VCaP (cell line): Measurements from ENCODE around the gene KLRF1.

Source experiments
- H3K27ac ChIP-seq: fragments of 450-650 bp; 2 replicates; pipeline ENCODE4 v1.5.1; 2017
- TF ChIP-seq, protein P1 (sequence below): fragments of 450-650 bp; conservative IDR thresholded peaks from 2 replicates; pipeline ENCODE4 v1.5.1; 2017; ENCODE audit warnings: mild to moderate bottlenecking, moderate library complexity

KLRF1 gene

DNA sequence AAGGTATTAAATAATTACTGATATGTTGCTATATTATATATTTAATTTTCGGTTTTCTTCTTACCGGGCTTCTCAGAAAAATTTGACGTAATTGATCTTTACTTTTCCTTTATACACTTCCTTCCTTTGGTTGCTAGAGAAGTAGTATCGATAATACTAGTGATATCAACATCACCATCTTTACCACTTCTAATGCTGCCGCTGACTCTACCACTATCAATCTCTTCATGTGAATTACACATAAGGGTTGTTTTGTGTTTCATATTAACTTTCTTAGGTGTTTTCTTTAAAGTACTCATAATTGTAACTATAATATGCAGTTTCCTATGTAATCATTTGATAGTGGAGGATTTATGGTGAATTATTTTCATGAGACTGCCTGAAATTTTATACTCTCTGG is 30.9 kb upstream of the KLRF1 start:
- TF ChIP-seq, protein P1, sequence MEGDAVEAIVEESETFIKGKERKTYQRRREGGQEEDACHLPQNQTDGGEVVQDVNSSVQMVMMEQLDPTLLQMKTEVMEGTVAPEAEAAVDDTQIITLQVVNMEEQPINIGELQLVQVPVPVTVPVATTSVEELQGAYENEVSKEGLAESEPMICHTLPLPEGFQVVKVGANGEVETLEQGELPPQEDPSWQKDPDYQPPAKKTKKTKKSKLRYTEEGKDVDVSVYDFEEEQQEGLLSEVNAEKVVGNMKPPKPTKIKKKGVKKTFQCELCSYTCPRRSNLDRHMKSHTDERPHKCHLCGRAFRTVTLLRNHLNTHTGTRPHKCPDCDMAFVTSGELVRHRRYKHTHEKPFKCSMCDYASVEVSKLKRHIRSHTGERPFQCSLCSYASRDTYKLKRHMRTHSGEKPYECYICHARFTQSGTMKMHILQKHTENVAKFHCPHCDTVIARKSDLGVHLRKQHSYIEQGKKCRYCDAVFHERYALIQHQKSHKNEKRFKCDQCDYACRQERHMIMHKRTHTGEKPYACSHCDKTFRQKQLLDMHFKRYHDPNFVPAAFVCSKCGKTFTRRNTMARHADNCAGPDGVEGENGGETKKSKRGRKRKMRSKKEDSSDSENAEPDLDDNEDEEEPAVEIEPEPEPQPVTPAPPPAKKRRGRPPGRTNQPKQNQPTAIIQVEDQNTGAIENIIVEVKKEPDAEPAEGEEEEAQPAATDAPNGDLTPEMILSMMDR = no peak
- no peak overlapping the region for H3K27ac ChIP-seq

DNA sequence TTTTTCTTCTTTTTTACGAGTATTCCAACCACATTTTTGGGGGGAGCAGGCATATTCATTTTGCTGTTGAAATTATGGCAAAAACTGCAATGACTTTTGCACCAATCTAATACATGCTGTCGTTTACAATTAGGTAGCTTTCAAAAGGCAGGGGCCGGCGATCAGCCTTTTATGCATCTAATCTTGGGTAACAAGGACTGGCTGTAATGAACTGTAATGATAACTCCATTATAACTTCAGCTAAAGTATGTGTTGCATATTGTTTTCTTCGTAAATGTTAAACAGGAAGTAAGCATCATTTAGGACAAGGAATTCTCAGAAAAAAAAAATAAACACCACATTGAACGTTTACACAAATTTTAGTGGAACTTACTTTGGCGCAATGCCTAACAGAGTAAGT is 30.3 kb upstream of the KLRF1 start:
- TF ChIP-seq, protein P1 = no peak
- H3K27ac ChIP-seq = no peak overlapping the region

DNA sequence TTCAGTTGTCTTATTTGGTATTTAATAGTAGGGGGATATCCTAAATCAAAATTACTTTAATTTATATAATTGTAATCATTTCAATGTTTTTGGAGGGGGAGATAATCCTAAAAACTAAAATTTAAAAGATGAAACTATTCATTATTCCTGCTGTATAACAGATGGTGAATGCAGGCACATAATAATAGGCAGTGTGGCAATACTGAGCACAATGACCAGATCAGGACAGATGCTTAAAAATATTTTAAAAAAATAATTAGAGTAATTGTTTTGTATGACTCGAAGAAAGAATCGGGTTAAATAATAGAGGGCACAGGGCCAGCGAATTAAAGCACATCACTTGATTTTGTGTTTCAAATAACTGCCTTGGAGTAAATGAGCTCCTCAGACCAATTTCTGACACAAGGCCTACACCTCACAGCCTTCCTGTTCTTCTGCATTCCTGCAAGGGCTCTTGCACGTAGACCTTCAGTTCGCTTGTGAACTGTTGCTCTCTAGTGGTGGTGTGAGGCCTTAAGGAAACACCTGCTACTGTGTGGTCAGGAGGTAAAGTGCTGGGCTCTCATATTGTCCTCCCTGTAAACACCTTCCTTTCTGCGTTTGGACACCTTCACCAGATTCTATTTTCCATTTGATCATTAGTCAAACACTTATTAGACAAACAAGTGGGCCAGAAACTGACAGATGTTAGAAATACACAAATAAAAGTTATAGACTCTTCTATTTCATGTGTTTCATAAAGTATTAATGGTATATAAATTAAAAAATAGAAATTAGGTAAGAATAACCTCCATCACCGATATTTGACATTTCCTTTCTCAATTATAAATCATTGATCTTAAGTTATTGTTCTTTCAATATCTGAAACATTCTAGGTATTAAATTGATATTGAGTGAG is 29.3 kb upstream of the KLRF1 start:
- H3K27ac ChIP-seq = no peak overlapping the region
- TF ChIP-seq, protein P1 = peak; percentile 84

GRCh38 chr12:9799961-9800360 is 27.3 kb upstream of the KLRF1 start:
- TF ChIP-seq, protein P1 = no peak
- no peak overlapping the region for H3K27ac ChIP-seq

DNA sequence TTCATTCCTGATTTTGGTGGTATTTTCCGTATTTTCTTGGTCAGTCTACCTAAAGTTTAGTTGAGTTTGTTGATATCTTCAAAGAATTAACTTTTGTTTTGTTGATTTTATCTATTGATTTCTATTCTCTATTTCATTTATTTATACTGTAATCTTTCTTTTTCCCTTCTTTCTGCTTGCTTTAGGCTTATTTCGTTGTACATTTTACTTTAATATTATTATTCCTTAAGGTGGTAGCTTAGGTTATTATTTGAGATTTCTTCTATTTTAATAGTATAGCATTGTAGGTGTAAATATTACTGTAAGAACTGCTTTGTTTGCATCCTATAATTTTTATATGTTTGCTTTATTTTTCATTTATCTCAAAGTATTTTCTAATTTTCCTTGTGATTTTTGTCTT is 21.4 kb upstream of the KLRF1 start:
- no peak overlapping the region for H3K27ac ChIP-seq
- TF ChIP-seq, protein P1 = no peak

- no peak overlapping the region for H3K27ac ChIP-seq
- TF ChIP-seq, protein P1 = no peak
These were observed 20.6 kb upstream of the KLRF1 start for GRCh38 chr12:9806714-9807113.

- H3K27ac ChIP-seq = no peak overlapping the region
- TF ChIP-seq, protein P1 = no peak
These were observed 18.8 kb upstream of the KLRF1 start for GRCh38 chr12:9808504-9808903.
